Left renal cortex interstitium (tissue), 4 donors: ENCODE data around the gene FANCG. TPM values are rescaled to one million over a fixed set of nuclear protein-coding genes. Genes with fewer than 3 reads are reported as not detected.

Source experiments
- DNase-seq, 4 donors: peaks; one replicate each; pipeline ENCODE4 v3.0.0-alpha.2; 2013; ENCODE audit warnings: low read depth in 4 of 4, low spot score in 2 of 4, missing footprints in 1 of 4
- polyA plus RNA-seq, 4 donors: library from polyadenylated mRNA; unstranded; fragments of 120-200 nt; gene quantifications; one replicate each; pipeline ENCODE4 v1.2.1, GENCODE V29; 2013; ENCODE audit not compliant: insufficient read length in 4 of 4

The FANCG gene
- 10 to 100 TPM; 36.7 to 53.1 (median 42.4) TPM for polyA plus RNA-seq

DNA sequence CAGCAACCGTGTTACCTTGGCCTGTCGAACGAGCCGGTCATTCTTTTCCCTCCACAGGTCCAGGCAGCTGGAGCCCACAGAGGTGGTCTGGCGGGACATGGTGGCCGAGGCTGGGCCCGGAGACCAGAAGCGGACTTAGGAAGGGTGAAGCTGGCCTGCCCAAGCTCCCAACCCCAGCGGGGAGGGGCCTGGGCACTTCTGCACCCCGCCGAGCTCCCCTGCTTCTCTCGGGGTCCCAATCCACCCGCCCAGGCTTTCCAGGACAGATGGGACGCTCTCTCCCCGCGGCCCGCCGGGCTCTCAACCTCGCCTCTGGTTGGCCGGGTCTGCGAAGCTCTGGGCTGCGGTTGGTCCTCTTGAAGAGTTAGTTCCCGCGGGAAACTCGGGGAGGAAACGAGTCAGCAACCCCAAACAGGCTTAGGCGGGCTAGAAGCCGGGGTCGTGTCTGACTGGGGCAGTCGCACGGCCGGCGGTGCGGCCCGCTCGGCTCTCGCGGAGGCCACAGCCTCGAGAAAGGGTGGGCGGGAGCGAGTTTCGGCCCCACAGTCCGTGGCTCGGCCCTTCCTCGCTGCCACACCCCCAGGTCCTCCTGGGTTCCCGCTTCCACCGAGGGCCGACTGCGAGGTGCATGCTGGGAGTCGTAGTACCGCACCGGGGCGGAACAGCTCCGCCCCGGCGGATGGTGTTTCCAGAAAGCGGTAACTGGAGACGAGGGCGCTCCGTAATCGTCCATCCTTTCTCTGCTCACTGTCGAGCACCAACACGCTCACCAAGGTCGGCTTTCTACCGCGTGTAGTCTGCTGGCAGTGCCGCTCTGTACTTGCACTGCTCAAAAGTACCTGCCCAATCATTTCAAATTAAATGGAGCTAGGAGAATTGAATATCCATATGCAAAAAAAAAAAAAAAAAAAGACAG, at the start of gene FANCG:
TSS of gene FANCG (minus strand) at position 517 of the 916 bp plus-strand sequence. CDS start at position 99, 418 bp downstream.
- peak; percentile 80 to 91 (median 90) for DNase-seq

DNA sequence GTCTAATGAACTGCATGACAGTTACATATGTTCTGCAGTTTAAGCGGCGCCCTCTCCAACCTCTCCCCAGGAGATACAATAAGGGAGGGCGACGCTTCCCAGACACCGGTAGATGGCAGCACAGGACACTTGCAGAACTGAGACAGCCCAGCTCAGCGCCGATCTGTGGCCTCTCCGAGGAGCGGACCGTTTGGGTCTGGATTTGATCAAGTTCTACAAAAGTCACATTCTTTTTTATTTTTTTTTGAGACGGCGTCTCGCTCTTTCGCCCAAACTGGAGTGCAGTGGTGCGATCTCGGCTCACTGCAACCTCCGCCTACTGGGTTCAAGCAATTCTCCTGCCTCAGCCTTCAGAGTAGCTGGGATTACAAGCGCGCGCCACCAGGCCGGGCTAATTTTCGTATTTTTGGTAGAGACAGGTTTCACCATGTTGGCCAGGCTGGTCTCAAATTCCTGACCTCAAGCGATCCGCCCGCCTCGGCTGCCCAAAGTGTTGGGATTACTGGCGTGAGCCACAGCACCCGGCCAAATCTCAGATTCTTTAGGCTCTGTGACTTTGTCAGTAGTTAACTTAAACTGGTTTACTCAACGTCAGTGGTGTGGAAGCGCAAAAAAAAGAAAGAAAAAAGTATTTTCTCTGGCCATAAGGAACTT, 37.3 kb upstream of the FANCG start:
- peak; percentile 85 to 95 (median 86) for DNase-seq

DNA sequence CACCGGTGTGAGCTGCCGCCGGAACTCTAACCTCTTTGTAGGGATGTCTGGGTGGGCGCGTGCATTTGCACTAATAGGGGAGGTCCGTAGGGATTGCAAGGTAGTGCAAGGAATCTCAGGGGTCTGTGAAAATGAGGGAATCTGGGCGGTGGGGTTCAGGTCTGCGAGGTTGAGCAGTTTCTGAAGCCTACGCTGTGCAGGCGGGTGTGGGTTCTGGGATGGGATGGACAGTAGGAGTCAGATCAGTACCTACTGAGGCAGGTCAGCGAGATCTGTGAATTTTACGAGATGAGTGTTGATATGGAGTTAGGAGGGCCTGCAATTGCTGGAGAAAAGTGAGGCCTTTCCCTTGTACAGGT, 36.8 kb upstream of the FANCG start:
- no peak for DNase-seq

DNA sequence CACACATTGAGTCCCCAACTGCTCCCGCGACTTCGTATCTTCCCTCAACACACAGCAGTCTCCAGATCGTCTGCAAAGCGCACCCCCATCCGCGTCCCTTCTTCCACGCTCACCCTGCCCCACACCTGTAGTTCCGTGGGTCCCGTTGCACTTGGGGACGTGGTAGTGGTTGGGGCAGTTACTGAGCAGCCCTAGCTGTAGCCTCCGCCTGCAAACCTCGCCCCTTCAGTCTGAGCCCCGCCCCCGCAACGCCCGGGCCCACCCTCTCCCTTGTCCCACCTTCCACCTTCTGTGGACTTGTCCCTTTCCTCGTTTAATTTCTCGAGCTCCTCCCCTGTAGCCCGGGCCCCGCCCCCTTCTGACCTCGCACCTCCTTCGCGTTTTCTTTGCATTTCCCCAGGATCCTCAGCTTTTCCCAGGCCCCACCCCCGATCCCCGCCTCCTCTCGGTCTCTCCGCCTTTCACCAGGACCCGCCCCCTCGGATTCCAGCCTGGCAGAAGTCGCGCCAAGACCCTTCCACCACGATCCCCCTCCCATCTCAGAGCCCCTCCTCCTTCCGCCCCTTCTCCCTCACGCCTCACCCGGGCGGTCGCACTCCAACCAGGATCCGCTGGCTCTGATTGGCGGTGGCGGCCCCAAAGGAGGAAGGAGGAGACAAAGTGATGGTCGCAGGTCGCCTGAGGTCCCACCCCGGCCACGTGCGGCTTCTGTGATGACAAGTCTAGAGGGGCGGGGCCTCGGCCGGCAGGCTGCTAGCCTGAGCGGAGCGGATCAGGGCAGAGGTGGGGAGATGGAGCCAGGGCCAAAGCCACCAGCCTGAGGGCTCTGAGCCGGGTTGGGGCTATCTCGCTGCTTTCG, 36.2 kb upstream of the FANCG start, which contains the start of gene ATOSB:
TSS of gene ATOSB (minus strand) at position 183 of the 859 bp plus-strand sequence. CDS start 7,588 bp downstream, outside the sequence.
- peak; percentile 93 to 97 (median 94) for DNase-seq

DNA sequence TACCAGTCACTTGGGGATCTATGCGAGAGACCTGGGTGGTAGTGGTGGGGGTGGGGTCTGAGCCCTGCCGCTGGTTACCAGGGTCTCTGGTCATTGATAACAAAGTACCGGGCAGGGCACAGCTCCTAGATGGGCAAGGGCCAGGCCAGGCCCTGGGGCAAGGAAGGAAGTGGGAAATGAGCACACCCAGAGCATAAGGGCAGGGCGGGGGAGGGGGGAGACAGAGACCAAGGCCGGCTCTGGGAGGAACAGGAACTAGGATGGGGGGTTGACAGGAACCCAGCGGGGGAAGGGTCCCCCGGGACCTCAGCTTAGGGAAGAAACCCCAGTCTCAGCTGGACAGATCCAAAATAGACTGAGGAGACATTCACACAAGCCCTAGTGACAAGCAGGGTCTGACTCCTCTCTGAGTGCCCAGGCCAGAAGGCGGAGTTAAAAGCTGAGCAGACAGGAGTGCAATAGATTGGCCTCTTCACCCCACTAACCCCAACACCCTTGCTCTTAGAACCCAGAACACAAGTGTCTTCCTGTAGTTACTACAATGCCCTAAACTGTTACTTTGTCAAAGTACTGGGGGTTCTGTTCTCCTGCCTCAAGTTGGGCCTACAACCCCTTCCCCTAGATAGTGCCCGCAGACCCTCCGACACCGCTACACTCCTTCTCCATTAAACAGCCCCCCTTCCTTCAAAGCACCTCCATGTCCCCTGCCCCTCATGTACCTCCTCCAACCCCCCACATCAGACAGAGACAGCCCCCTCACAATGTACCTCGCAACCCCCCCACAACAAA, 35.3 kb upstream of the FANCG start:
- no peak for DNase-seq

DNA sequence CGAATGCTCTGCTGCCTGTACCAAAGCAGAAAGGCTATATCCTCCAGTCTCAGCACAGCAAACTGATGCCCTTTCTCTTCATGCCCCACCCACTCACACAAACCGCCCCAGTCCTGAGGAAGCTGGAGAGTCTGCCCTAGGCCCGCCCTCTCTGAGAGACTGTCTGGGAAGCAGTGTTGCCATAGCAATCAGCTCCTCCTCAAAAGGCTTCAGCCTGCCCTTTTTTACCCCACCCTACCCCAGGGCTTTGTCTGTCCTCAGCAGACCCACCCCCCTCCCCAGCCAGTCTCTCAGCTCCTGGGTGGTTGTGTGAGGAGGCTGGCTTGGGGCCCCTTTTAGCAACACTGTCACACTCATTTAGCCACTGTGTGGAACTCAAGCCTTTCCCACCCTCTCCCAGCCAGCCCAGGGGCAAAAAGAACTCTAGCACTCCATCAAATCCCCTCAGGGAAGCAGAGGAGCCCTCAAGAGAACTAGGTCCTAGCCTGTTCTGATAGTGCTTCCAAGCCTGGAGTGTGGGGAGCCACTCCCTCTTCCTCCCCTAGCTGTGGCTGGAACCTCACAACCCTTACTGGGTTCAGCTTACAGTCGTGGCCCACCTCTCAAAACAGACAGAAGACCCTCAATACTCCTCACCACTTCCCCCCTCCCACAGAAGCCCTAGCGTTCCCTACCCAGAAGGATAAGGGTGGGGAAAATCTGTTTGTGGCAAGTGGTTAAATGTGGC, 34.5 kb upstream of the FANCG start:
- DNase-seq = peak in 1 of 4 donors; percentile 70

DNA sequence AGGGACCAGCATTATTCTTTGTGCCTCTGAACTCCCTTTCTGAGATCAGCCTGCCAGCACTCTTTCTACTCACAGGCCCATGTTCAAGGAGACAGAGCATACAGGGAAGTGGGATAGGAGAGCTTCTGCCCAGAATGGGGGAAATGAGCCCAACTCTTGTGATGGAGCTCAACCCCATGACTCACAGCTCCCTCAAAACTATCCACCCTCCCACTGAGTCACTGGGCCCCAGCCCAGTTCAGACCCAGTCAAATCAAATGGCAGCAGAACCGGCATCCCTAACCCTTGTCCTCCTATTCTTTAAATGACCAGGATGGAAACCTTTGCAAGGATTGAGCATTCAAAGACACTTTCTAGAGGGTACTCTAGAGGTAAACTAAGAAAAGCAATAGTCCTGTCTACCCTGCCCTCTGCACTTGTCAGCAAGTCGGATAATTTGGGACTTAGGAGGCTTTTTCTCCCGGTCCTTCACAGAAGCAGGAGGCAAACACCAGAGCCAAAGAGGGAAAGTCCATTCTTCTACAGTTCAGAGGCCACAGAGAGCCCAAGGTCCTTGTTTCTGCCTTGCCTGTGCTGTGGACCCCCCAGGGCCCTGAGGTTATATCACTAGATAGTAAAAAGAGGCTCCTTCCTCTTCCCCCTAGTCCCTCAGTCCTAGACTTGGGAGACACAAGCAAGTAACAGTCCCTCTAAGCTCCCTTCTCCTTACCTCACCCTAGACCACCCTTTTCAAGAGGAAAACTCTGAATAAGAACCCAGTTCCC, 32.7 kb upstream of the FANCG start:
- DNase-seq = no peak

DNA sequence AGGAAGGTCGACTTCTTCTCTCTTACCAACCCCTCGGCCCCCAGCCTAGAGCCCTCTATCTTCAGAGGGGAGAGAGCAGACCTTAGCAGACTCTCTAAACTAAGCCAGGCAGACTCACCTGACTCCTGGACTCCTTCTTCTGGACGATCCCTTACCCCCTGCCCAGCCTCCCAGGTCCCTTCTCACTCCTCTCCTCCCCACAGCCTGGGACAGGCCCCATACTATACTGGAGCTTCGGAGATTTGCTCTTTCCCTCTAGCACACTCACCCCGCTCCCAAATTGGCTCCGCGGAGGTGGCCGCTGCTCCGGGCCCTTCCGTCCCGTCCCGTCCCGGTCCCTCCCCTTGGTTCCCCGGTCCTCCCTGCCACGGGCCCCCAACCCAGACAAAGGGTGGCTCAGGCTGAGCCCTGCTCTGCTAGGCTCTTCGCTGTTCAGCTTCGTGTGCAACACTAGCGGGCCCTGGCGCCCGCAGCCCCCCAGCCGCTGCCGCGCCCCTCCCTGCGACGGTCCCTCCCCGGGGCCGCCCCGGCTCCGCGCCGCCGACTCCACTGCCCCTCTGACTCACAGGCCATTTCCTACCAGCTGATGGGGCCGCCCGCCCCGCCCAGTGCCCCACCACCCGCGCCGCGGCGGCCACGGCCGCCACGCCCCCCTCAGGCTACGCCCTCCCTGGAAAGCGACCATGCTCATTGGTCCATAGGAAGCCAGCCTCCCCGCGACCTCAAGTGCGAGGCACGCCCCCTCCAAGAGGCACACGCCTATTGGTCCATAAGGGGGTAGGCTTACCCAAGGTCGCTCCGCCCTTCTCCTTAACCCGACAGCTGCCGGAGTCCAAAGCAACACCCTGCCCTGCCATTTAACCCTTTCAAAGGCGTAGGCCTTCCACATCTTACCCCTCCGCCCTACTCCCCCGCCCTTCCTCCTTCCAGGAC, 31.5 kb upstream of the FANCG start:
- DNase-seq = peak; percentile 78 to 95 (median 90)

DNA sequence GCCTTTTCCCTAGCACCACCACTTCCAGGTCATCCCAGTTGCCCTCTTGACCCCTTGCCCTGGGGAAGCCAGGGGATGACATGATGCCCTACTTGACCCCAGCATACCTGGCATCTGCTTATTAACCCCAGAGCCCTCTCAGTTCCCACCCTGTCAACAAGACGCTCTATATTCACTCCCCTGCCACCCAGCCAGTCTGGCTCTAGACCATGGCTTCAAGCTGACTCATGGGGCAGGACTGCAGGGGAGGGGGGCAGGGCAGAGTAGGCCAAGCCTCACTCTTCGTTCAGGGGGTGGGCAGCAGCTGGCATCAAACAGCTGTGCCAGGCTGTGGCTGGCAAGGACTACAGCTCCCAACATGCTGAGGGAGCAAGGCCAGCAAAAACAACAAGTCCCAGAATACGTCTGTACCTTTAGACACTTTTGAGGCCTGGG, 30.6 kb upstream of the FANCG start:
- no peak for DNase-seq

DNA sequence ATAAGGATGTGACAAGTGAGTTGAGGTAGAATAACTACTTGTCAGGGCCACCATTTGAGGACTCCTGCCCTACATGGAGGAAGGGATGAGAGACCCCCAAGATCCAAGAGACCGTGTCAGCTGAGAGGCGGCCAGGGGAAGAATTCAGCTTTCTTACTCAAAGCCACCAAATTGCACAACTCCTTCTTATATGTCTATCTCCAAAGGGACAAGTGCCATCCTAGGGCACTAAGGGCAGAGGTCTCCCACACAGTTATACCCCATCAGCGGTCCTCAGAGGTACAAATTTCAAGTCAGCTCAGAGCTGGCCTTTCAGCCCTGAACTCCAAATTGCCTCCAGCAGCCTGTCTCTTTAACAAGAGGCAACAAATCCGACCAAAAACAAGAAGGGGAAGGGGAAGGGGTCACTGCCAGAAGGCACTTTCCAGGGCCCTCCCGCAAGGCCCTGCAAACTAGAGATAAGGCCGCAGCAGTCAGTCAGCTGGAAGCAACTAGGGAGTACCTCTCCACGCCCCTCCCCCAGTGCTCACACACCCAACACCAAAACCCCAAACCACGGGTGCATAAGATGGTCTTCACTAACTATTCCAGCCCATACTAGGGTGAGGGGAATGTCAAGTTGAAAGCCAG, 29.3 kb upstream of the FANCG start:
- no peak for DNase-seq

DNA sequence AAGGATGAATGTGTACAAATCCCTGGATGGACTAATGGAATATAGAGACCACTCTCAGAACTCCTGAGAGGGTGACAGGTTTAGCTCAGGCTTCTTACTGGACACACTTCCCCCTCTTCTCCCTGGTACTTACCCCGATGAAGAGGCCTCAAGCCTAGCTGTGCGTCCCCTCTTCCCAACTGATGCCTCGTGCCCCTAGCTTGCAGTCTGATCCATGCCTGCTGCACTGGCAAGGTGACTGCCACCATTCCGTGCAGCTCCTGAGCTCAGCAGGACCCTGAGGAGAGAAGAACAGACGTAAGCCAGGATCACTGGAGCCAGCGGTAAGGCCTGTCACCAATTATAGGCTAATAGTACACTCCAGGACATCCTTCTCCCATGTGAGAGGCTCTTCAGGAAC, 28.7 kb upstream of the FANCG start:
- DNase-seq = no peak

DNA sequence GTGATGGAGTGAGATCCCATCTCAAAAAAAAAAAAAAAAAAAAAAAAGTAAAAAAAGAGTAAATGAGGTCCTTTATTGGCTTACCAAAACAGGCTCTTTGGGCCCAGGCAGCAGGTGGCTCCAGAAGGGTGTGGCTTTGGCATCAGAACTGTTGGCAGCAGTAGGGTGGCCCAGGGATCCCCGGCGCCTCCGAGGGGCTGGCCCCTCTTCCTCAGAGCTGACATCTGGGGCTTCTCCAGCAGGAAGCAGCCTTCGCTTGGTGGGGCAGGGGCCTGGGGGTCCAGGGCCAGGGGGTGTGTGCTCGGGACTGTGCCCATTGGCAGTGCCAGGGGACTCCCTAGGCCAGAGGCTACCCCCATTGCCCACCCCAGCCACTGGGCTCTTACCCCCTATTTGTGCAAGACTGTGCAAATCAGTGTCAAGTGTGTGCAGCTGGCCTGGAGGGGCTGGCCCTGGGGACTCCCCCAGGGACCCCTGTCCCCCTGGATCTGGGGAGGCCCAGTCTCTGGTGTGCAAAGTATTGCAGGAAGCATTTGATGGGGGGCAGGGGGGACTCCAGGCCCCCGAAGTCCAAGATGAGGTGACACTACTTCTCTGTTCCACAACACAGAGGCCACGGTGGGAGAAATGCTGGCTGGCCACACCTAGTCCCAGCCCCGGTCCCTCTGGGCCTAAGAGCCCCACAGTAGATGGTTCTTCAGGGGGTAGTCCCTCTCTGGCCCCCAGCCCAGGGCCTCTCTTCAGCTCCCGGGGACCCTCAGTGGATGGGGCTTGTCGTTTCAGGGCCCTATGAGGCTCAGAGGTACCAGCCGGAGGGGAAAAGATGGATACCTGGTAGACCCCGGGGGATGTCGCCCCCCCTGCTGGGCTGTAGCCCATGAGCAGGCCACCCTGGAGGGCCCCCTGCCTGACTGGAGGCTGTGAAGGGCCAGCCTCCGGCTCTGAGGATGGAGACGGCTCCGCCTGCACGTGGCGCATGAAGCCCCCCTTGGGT, 27.9 kb upstream of the FANCG start:
- DNase-seq = no peak

DNA sequence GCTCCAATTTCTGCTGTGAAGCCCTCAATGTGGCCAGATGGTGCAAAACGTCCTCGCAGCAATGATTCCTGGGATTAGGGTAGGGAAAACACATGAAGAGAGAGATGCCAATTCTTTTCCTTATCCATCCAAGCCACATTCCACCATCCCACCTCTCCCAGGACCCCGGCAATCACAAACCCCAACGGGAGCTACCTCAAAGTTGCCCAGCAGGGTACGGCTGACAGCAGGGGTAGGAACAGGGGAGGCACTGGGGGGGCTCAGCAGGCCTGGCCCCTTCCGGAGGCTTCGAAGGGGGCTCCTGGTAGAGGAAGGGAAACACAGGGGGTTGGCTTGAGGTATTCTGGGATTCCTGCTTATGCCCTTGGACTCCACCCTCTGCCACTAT, 26.6 kb upstream of the FANCG start:
- DNase-seq = no peak

DNA sequence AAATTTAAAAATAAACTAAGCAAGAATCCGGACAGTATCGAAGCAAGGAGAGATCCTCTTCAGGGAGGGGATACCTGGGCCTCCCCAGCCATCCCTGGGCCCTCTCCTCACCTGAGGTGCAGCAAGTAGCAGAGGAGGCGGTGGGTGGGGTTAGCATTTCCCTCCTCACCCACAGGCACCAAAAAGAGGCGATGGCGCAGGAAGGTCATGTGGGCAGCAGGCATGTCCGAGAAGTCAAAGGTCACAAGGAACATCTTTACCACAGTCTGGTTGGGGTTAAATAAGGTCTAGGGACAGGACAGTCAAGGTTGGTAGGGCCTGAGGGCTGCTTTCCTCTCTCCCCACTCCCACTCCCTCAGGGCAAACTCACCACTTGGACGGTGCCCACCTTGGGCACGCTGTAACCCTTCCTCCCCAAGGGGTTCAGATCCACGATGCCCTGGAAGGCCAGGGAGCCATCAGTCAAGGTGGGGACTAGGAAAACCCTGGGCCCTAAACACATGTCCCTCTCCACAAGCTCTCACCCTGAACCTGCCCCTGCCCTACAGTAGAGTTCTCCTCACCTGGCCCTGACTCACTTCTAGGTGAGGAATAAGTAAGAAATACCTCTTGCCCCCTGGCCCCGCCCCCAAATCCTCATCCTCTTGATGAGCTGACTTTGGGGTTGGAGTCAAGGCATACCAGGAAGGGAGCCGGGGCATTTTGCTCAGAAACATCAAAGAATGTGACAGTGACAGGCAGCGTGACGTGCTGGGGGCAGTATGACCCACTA, 26.0 kb upstream of the FANCG start:
- DNase-seq = no peak

DNA sequence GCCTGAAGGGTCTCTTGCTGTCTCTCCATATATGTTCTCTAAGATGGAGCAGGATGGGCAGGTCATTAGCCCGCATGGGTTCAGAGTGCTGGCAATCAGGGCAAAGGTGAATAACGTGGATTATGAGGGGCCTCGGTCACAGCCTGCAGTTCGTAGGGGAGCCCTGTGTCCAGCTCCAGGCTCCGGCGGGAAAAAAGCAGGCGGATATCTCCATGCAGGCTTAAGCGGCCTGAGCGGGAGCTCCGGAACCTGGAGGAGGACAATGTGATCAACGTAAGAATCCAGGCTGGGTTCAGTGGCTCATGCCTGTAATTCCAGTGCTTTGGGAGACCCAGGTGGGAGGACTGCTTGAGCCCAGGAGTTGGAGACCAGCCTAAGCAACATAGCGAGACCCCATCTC, 25.4 kb upstream of the FANCG start:
- DNase-seq = no peak
